Calu3 (cell line): ENCODE results near the gene KBTBD13. TPM values are rescaled to one million over a fixed set of nuclear protein-coding genes. Genes with fewer than 3 reads are reported as not detected.

Source experiments
- BruUV-seq: library from RNA; stranded (reverse); fragments of 400-500 nt; replicated peaks from 2 replicates; lab custom pipeline; 2021; lab: Mats Ljungman, UMichigan
- CTCF ChIA-PET: fragments of 300-600 bp; sonication (Branson Sonifier 250); formaldehyde crosslinking; loops from one replicate; lab custom pipeline; 2022; ENCODE audit warnings: antibody characterized with exemption; lab: Charles Lee
- DNase-seq: peaks from one replicate; pipeline ENCODE4 v3.0.0; 2022
- H3K27ac Mint-ChIP-seq: one replicate; pipeline ENCODE4 v1.8.0; 2022; ENCODE audit warnings: mixed read lengths; ENCODE audit not compliant: unreplicated experiment
- H3K27me3 Mint-ChIP-seq: one replicate; pipeline ENCODE4 v1.8.0; 2022; ENCODE audit warnings: mixed read lengths; ENCODE audit not compliant: unreplicated experiment
- H3K36me3 Mint-ChIP-seq: one replicate; pipeline ENCODE4 v1.8.0; 2022; ENCODE audit warnings: mild to moderate bottlenecking, moderate library complexity, mixed read lengths; ENCODE audit not compliant: insufficient read depth, unreplicated experiment
- H3K4me1 Mint-ChIP-seq: one replicate; pipeline ENCODE4 v1.8.0; 2022; ENCODE audit warnings: mild to moderate bottlenecking, low read depth, mixed read lengths; ENCODE audit not compliant: unreplicated experiment
- H3K4me3 Mint-ChIP-seq: one replicate; pipeline ENCODE4 v1.8.0; 2022; ENCODE audit warnings: mild to moderate bottlenecking, low read depth, moderate library complexity, mixed read lengths; ENCODE audit not compliant: unreplicated experiment
- H3K9me3 Mint-ChIP-seq: one replicate; pipeline ENCODE4 v1.8.0; 2022; ENCODE audit warnings: low read depth, mixed read lengths; ENCODE audit not compliant: unreplicated experiment
- CTCF ChIP-seq: fragments of 200-600 bp; IDR thresholded peaks from one replicate; pipeline ENCODE4 v1.8.0; 2022; ENCODE audit warnings: antibody characterized with exemption; ENCODE audit not compliant: unreplicated experiment
- intact Hi-C: fragments of 100-400 bp; cut with micrococcal nuclease; formaldehyde crosslinking; loops from one replicate; pipeline ENCODE4 v1.10.0; 2022; ENCODE audit not compliant: unreplicated experiment
- total RNA-seq: library from RNA; stranded (reverse); gene quantifications from 2 replicates; pipeline ENCODE4 v1.2.3, GENCODE V29; 2022

Gene KBTBD13
- total RNA-seq, 1 experiment from 2014 or later = not detected

- CTCF ChIA-PET = interaction anchor here (1.2 to 1.3 kb wide), 2 partner anchors 18 to 31 kb away, joined by 3 to 5 read pairs; no protein-coding TSS in a partner anchor
- no peak for TF ChIP-seq CTCF
- H3K9me3 Mint-ChIP-seq = no peaks in the 10 kb centered on the region
- H3K4me1 Mint-ChIP-seq = peaks cover 37% of the 10 kb centered on the region
- peaks cover 13% of the 10 kb centered on the region for H3K27me3 Mint-ChIP-seq
- no peak overlapping the region for H3K4me3 Mint-ChIP-seq
- DNase-seq = no peak
- intact Hi-C loops = no loop called here
- BruUV-seq = no TSS peak
- H3K36me3 Mint-ChIP-seq = peaks cover 20% of the 10 kb centered on the region
- H3K27ac Mint-ChIP-seq = no peak overlapping the region
Measured at GRCh38 chr15:65051266-65051665, 25.3 kb upstream of the KBTBD13 start.

- DNase-seq = no peak
- intact Hi-C loops = no loop called here
- BruUV-seq = no TSS peak
- no peak for TF ChIP-seq CTCF
- Mint-ChIP-seq H3K9me3 (no peaks in the 10 kb centered on the region), H3K4me1 (peaks cover 54% of the 10 kb centered on the region), H3K4me3 (no peak overlapping the region), H3K36me3 (peaks cover 32% of the 10 kb centered on the region), H3K27me3 (peaks cover 13% of the 10 kb centered on the region), H3K27ac (no peak overlapping the region)
- CTCF ChIA-PET = interaction anchor here (0.8 to 1.4 kb wide), 4 partner anchors 12 to 48 kb away, joined by 3 to 7 read pairs (median 4); no protein-coding TSS in a partner anchor
Measured at GRCh38 chr15:65052956-65053355, 23.6 kb upstream of the KBTBD13 start.

- no peak overlapping the region for H3K4me3 Mint-ChIP-seq
- DNase-seq = peak; percentile 88
- peaks cover 49% of the 10 kb centered on the region for H3K4me1 Mint-ChIP-seq
- CTCF ChIA-PET = interaction anchor here (0.6 to 3.1 kb wide), 11 partner anchors 11 to 85 kb away, joined by 3 to 14 read pairs (median 8); partner anchors contain the start of gene RASL12
- H3K27ac Mint-ChIP-seq = no peak overlapping the region
- BruUV-seq = no TSS peak
- H3K36me3 Mint-ChIP-seq = peaks cover 27% of the 10 kb centered on the region
- H3K9me3 Mint-ChIP-seq = no peaks in the 10 kb centered on the region
- intact Hi-C loops = loop anchor here (1.0 to 2.0 kb wide), 3 partner anchors 24 to 47 kb away; no protein-coding TSS in a partner anchor
- peak; percentile 91 for TF ChIP-seq CTCF
- H3K27me3 Mint-ChIP-seq = peaks cover 13% of the 10 kb centered on the region
Measured at GRCh38 chr15:65054333-65055200, 22.0 kb upstream of the KBTBD13 start.

- DNase-seq = peak; percentile 63
- Mint-ChIP-seq H3K27ac (no peak overlapping the region), H3K4me3 (no peak overlapping the region), H3K4me1 (peaks cover 42% of the 10 kb centered on the region), H3K27me3 (peaks cover 13% of the 10 kb centered on the region), H3K36me3 (peaks cover 21% of the 10 kb centered on the region), H3K9me3 (no peaks in the 10 kb centered on the region)
- no peak for TF ChIP-seq CTCF
- intact Hi-C loops = loop anchor here (1.0 to 2.0 kb wide), 3 partner anchors 23 to 46 kb away; no protein-coding TSS in a partner anchor
- no TSS peak for BruUV-seq
- CTCF ChIA-PET = interaction anchor here (1.1 to 3.1 kb wide), 9 partner anchors 12 to 48 kb away, joined by 3 to 14 read pairs (median 8); no protein-coding TSS in a partner anchor
Measured at GRCh38 chr15:65055201-65055870, 21.2 kb upstream of the KBTBD13 start.
